NCI-H345 treated with DMSO at 0.1 percent for 48 hours (cell line): ENCODE measurements around the gene SMARCB1.
"Not testable (repeated sequence)": the region's sequence is repeated elsewhere in the genome, so short reads cannot be mapped to it uniquely, and the experiment has no call there.

Source experiments
- DNase-seq: peaks from one replicate; lab custom pipeline; 2025; ENCODE audit not compliant: unreplicated experiment; lab: John Stamatoyannopoulos, UW

SMARCB1 gene

DNA sequence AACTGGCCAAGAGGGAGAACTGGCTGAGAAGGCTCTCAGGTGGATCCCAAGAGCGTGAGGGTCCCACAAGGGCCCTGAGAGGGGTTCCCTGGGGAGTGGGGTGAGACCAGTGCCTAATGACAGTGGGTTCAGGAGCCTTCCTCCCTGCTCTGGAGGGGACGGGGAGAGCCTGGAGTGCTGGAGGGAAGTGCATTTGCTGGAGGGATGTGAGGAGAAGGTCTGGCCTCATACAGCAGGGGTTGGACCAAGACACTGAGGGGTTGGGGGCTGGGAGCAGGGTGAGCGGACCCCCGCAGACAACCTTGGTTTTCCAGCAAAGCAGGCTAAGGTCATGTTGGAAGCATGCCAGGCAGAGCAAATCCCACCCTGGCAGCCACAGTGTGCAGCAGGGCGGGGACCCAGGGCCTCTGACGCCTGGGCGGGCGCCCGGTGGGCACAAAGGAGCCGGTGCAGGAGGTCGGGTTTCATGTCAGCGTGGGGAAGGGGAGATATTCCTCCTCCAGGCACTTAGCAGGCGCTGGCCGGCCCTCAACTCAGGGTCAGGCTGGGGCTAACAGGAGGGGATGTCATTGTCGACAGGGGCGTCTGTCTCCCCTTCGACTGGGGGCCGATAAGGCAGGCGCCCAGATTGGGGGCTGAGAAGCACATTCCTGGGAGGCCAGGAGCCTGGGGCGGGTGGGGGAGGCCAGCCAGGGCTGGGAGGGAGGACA lies 55.1 kb downstream of the SMARCB1 start:
- DNase-seq: no peak

DNA sequence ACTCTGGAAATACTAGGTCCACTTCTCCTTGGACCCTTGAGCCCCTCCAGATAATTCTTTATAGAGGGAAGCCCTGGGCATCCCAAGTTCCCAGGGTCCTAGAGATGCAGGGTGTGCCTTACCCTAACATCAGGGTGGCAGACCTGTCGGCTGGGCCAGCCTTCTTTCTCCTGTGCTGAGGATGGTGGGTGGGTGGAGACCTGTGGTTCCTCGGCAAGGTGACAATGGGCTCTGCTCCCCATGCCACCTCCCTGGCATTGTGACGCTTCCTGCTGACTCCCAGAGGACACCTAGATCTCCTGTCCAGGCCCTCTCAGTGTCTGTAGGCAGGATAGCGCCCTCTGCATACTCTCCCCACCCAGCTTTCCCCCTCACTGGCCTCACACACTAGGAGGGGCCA lies 55.8 kb downstream of the SMARCB1 start:
- DNase-seq: no peak

DNA sequence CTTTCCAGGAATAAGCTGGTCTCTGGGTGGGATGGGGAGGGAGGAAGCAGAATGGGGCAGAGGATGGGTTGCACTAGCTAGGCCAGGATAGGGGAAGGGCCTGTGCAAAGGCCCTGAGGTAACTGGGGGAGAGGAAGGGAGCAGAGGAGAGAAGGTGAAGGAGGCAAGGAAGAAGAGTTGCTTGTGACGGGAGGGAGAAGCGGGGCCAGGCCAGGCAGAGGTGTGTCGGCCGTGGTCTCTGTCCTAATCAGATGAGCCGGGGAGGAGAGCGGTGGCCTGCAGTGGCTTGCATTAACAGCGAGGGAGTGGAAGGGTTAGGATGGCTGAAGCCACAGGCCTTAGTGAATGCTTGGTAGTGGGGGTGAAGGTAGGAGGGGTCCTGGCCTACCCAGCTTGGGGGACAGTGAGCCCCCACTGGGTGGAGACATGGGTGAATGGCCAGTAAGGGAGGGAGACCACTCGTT lies 58.0 kb downstream of the SMARCB1 start:
- DNase-seq: no peak

DNA sequence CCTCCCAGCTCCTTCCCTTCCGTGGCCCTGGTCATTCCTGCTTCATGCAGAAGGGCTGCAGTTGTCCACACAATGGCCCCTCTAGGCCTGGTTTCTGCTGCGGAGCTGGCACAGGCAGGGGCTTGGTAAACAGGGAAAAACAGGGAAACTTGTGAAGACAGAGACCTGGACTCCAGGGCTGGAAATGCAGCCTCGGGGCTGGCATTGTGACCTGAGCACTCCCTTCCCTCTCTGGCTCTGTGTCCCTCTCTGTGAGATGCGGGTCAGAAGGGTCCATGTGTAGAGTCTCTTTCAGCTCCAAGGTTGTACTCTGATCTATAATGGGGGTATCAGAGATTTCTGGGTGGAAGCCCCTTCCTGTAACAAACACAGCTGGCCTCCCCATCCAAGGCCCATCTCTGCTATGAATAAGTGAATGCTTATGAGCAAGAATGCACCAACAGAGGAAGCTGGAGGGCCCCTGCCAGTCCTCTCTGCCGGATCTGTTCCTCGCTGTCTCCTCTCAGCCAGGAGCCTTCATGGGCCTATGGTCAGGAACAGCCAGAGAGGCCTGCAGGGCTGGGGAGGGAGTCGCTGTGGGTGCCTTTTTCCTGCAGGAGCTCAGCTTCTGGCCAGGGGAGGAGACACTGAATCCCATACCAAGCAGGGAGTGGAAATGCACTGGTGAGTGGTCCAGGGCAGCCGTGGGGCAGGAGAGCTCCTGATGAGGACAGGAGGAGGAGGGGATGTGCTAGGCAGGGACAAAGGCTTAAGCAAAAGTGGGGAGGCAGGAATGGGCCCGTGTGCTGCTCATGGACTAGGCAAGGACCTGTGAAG lies 58.7 kb downstream of the SMARCB1 start:
- no peak for DNase-seq

DNA sequence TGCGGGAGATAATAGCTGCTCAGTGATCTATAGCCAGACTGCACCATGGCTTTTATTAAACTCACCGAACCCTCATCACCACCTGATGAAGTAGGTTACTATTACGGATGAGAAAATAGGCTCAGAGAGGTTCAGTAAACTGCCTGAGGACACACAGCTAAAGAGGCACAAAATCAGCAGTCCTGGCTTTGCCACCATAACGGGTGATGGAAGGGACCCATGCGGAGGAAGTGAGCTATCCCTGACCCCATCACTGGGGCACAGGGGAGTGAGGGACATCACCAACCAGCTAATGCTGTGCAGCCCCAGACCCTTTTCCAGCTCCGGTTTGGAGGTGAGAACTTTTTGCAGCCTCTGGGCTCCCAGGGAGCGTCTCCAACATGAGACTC lies 59.3 kb downstream of the SMARCB1 start:
- DNase-seq: no peak

DNA sequence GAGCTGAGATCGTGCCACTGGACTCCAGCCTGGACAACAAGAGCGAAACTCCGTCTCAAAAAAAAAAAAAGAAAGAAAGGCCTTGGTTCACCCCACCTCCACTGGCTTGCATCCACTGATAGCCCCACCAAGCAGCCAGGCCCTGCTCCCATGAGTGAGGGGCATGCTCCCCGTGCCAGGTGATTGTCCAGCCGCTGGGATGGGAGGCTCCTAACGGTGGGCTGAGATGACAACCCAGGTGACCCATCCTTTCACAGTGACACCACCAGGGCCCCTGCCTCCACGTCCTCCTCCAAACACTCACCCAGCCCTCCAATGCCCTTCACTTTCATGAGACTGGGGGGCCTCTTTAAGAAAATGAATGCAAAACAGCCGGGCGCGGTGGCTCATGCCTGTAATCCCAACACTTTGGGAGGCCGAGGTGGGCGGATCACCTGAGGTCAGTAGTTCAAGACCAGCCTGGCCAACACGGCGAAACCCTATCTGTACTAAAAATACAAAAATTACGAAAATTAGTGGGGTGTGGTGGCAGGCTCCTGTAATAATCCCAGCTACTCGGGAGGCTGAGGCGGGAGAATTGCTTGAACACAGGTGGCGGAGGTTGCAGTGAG lies 60.6 kb downstream of the SMARCB1 start:
- no peak for DNase-seq

DNA sequence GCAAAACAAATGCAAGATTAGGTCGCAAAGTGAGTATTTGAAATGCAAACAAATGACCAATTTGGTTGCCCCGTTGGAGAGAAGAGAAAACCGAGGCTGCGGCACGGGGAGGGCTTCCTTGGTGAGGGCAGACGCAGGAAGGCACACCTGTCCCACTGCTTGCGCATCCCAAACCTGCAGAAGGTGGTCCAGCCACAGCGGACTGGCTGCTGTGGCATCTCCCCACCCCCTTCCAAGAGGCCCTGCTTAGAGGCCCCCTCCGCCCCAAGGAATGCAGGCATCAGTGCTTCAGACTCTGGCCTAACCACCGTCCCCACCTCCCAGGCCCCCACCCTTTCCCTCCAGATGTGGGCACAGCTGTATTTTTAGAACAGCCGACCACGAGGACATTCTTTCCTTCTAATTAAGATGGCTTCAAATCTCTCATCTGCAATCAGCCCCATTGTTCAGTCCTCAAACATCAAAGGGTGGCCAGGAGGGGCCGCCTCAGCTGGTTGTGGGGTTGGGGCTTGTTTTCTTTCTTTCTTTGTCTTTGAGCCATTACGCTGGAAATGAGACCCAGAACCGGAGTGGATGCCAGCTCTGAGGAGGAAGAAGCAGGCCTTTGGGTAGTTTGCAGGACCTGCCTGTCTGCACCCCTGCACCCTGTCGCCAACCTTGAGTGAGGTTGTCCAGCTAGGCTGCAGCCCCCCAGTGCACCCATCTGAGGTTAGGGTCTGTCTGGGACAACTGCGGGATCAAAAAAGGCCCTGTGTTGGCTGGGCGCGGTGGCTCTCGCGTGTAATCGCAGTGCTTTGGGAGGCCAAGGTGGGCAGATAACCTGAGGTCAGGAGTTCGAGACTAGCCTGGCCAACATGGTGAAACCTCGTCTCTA lies 61.5 kb downstream of the SMARCB1 start:
- no peak for DNase-seq

DNA sequence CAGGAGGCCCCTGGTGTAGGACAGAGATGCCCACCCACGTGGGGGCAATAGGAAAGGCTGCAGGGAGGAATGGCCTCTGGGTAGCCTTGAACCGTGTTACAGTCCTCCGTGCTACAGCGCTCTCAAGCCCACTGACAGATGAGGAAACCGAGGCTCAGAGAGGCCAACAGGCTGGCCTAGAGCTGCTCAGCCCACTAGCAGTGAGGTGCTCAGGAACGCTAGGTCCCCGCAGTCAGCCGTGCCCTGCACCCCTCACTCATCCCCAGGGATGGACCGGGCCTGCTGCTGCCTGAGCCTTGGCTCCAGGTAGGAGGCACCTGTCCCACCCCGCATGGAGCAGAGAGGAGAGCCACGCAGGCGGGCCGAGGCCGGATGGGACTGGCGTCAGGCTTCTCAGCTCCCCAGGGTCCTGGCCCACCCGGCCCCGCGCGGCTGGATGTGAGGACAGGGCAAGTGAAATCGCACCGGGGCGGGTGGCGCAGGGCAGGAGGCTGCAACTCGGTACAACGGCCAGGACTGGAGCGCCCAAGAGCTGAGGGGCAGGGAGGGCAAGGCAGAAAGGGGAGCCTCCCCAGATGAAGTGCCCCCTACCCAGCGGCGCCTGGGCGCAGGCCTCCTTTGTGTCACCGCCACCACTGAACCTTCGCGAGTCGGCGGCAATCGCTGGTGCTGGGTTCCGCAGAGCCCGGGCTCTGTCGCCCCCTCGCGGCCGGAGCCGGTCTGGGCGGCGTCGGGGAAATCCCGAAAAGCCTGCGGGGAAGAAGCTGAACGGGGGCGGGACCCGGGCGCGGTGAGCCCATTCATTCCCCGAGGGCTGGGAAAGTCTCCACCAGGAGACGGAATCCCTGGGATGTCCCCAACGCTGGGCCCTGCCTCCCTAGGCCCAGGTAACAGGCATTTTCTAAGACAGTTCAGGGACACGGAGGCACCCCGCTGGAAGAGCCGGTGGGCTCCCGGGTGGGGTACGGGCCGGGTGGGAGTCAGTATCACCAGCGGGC lies 62.5 kb downstream of the SMARCB1 start:
- DNase-seq: peak; percentile 85

DNA sequence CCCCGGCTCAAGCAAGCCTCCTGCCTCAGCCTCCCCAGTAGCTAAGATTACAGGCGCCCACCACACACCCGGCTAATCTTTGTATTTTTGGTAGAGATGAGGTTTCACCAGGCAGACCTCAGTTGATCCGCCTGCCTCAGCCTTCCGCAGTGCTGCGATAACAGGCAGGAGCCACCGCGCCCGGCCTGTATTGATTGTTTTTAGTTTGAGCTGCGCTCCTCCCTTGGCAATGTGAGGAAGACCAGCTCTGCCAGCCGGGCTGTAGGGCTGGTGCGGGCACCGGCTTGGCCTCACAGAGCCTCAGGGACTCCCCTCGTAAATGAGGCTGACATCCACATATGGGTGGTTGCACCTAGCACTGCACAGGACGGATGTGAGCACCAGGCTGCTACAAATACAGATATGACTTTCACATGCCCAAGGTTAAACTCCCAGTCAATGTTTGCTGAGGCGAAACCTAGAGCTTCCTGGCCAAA lies 63.4 kb downstream of the SMARCB1 start:
- DNase-seq: no peak

DNA sequence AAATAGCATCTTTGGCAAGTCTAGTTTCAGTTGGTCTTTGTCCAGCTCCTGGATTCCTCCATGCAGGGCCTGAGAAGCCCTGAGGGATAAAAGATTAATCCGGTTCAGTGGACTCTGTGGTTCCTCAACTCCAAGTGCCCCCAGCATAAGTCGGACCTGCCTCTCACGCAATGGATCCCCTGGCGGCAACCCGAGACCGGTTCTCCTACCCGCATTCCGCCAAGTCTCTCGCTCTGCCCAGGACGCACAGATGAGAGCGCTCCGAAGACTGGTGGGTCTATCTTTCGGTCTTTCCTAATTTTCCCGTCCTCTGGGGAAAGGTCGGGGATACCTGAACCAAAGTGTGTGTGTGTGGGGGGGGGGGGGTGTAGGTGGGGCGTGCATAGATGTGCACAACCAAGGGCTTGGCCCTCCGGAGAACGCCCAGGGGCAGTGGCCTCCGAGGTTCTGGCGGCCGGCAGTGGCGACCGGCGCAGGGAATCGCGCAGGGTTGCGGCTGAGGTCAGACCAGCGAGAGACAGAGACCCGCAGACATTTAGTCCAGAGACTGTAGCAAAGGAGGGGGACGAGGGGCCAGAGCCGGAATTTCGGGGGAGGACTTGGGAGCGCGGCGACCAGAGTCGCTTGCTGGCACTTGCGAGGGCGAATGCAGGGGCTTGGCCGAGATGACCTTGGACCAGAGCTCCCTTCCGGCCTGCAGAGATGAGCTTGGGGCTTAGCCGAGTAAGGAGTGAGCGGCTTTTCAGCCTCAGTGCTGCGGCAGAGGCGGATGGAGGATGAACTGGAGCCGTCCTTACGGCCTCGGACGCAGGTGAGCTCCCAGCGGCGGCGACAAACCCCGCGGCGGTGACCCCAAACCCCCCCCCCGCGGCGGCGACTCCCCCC lies 70.2 kb downstream of the SMARCB1 start:
- no peak for DNase-seq

DNA sequence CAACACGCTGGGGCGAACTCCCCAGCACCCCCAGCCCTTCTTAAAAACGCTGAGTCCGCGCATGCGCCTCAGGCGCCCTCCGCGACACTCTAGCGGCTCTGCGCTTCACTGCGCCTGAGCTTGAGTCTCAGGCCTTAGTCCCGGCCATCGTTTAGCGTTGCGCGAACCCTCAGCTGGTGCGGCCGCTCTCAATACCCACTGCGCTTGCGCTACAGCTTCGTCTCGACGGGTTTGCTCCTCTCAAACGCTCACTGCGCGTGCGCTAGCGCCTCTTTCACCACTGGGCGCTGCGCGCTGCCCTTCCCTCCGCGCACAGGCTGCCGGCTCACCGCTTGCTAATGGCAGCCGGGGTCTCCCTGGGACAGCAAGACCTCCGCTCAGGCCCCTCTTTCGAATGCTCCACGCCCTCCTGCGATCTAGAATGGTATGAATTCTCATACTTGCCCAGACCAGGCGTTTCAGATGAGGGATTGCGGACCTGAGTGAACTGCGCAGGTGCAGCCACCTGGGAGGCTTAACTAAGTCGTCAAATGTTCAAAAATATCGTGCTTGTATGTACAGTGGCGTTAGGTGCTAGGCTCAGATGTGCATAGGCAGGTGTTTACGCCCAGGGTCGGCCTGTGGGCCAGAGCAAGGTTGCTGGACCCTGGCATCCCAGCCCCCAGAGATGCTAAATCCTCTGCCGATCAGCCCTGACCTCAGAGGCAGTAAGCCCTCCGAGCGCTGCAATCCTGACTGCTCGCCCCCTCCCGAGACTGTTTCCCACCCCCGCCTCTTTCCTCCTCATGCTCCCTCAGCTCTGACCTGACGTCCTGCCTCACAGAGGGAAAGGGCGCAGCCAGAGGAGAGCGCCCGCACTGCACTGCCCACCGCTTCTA lies 71.1 kb downstream of the SMARCB1 start, which contains the start of gene SLC2A11:
Gene SLC2A11 (plus strand): TSS at position 270 of the 878 bp plus-strand sequence. CDS start 125 bp downstream, at position 395.
- peak; percentile 99 for DNase-seq

DNA sequence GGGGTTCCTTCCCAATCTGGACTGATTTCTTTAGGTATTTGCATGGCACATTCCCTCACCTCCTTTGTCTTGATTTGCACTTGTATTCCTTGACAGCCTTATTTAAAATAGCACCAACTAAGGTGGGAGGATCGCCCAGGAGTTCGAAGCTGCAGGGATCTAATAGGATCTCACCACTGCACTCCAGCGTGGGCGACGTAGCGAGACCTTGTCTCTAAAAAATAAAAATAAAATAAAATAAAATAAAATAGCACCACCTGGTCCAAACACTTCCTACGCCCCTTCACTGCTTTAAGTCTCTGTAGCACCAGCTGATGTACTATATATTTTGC lies 71.7 kb downstream of the SMARCB1 start:
- no peak for DNase-seq

DNA sequence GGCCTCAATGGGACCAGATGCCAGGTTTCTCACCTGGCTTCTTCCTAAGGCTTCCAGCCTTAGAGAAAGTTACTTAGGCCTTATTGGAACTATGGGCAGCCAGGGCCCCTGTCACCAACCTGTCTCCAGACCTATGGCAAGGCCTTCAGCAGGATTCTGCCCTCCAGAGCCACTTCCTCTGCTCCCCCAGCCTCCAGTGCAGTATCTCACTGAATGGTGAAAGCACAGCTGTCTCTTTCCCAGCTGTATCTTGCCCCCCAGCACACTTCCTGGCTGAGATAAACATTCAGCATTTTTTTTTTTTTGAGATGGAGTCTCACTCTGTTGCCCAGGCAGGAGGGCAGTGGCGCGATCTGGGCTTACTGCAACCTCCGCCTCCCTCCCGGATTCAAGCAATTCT lies 72.4 kb downstream of the SMARCB1 start:
- DNase-seq: no peak

DNA sequence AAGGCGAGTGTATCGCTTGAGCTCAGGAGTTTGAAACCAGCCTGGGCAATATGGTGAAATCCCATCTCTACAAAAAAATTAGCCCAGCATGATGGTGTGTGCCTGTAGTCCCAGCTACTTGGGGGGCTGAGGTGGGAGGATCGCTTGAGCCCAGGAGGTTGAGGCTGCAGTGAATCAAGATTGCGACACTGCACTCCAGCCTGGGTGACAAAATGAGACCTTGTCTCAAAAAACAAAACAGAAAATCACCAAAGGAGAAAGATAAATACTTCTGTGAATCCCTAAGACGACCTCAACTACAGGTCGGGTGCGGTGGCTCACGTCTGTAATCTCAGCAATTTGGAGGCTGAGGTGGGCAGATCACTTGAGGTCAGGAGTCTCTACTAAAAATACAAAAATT lies 73.4 kb downstream of the SMARCB1 start:
- DNase-seq: not testable (repeated sequence)

DNA sequence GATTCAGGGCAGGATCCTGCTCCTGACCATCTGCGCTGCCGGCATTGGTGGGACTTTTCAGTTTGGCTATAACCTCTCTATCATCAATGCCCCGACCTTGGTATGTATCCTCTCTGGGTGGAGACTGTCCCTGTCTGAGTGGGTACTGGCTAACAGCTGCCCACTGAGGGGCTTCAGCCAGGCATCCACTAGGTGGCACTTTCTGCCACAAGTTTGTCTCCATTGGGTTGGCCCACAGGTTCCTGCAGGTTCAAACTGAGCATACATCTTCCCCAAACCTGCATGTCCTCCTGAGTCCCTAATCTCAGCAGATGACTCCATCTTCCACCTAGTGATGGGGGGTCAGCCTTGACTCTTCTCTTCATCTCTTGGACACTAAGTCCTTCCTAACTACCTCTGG lies 75.3 kb downstream of the SMARCB1 start:
- peak; percentile 58 for DNase-seq

DNA sequence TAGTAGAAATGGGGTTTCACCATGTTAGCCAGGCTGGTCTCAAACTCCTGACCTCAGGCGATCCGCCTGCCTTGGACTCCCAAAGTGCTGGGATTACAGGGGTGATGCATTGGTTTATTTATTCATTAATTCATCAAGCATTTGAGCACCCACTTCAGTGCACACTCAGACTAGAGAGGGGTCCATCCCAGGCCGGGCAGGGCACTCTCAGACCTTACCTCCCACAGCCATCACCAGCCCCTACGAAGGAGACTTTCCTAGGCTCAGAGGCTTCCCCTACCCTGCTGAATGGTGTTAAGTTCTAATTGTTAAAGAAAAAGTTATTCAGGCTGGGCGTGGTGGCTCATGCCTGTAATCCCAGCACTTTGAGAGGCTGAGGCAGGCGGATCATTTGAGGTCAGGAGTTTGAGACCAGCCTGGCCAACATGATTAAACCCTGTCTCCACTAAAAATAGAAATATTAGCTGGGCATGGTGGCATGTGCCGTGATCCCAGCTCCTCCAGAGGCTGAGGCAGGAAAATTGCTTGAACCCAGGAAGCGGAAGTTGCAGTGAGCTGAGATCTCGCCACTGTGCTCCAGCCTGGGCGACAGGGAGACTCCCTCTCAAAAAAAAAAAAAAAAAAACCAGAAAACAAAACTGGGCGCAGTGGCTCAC lies 77.9 kb downstream of the SMARCB1 start:
- DNase-seq: not testable (repeated sequence)

DNA sequence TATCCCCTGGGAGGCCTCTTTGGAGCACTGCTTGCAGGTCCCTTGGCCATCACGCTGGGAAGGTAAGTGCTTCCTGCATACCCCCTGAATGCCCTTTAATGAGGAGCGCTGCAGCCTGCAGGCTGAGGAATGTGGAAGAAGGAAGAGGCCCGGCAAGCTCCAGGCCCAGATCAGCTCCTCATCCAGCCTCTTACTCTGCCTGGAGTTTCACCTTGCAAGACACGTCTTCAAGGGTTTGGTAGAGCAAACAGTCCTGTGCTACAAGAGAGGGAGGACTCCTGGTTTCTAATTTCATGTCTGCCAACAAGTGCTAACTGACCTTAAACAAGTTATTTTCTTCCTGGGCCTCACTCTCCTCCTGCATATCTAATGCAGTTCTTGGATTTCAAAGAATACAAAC lies 81.8 kb downstream of the SMARCB1 start:
- no peak for DNase-seq
